Left ventricle myocardium inferior (tissue), 1 donor: ENCODE results near the gene RRP9. TPM values are rescaled to one million over a fixed set of nuclear protein-coding genes. Genes with fewer than 3 reads are reported as not detected.

Experiments
- DNase-seq: peaks from one replicate; pipeline ENCODE4 v3.0.0-alpha.2; 2020
- H3K27ac ChIP-seq: fragments of 200-600 bp; replicated peaks from 2 replicates; pipeline ENCODE4 v1.8.0; 2021
- H3K27me3 ChIP-seq: fragments of 200-600 bp; 2 replicates; pipeline ENCODE4 v1.8.0; 2021; ENCODE audit warnings: low read depth
- H3K36me3 ChIP-seq: fragments of 200-600 bp; 2 replicates; pipeline ENCODE4 v1.8.0; 2021
- H3K4me1 ChIP-seq: fragments of 200-600 bp; 2 replicates; pipeline ENCODE4 v1.8.0; 2021
- H3K4me3 ChIP-seq: fragments of 200-600 bp; 2 replicates; pipeline ENCODE4 v1.8.0; 2021; ENCODE audit warnings: mild to moderate bottlenecking, moderate library complexity
- H3K9me3 ChIP-seq: fragments of 200-600 bp; replicated peaks from 2 replicates; pipeline ENCODE4 v1.8.0; 2021
- intact Hi-C: fragments of 100-400 bp; cut with micrococcal nuclease; formaldehyde crosslinking; loops from one replicate; pipeline ENCODE4 v1.11.0; 2022
- total RNA-seq: library from RNA; stranded (reverse); fragmentation: NEBNext Ultra II Directional; extraction: Animal tissue kit (Norgen Biotek cat#: 25700); gene quantifications from one replicate; pipeline ENCODE4 v1.2.1, GENCODE V29; 2021
- TF ChIP-seq, protein P1 (sequence below): fragments of 200-600 bp; IDR thresholded peaks from 2 replicates; pipeline ENCODE4 v1.8.0; 2021; ENCODE audit warnings: antibody characterized with exemption, mild to moderate bottlenecking, borderline replicate concordance
- donor health status: DM: no; HTN: yes; CAD: no; lungs with severe emphysema.

RRP9 gene
- total RNA-seq, 1 donor from 2014 or later = 8.6 TPM

DNA sequence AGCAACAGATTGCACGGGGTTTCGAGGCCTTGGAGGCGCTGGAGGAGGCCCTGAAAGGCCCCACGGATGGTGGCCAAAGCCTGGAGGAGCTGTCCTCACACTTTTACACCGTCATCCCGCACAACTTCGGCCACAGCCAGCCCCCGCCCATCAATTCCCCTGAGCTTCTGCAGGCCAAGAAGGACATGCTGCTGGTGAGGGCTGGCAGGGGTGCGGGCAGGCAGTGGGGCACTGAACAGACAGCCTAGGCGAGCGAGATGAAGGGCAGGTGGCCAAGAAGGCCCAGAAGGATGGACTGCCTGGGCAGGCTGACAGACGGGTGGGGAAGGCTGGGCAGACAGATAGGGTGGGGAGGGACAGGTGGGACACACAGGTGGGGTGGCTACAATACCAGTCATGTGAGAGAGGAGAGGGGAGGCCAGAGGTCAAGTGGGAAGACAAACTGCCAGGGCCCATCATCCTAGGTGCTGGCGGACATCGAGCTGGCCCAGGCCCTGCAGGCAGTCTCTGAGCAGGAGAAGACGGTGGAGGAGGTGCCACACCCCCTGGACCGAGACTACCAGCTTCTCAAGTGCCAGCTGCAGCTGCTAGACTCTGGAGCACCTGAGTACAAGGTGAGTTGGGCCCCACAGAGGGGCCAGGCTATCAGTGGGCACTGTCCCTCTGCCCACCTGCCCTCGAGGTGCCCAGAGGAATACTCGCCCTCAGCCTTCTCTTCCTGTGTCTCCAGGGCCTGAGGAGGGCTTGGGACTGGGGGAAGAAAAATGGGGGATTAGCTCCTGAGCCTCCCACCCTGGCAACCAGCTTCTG lies 3.5 kb upstream of the RRP9 start:
- TF ChIP-seq, protein P1, sequence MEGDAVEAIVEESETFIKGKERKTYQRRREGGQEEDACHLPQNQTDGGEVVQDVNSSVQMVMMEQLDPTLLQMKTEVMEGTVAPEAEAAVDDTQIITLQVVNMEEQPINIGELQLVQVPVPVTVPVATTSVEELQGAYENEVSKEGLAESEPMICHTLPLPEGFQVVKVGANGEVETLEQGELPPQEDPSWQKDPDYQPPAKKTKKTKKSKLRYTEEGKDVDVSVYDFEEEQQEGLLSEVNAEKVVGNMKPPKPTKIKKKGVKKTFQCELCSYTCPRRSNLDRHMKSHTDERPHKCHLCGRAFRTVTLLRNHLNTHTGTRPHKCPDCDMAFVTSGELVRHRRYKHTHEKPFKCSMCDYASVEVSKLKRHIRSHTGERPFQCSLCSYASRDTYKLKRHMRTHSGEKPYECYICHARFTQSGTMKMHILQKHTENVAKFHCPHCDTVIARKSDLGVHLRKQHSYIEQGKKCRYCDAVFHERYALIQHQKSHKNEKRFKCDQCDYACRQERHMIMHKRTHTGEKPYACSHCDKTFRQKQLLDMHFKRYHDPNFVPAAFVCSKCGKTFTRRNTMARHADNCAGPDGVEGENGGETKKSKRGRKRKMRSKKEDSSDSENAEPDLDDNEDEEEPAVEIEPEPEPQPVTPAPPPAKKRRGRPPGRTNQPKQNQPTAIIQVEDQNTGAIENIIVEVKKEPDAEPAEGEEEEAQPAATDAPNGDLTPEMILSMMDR = no peak
- peaks cover 31% of the 10 kb centered on the region for H3K4me1 ChIP-seq
- no peak for DNase-seq
- peaks cover 38% of the 10 kb centered on the region for H3K36me3 ChIP-seq
- H3K27me3 ChIP-seq = no peaks in the 10 kb centered on the region
- no peak overlapping the region for H3K4me3 ChIP-seq
- intact Hi-C loops = no loop called here
- H3K9me3 ChIP-seq = no peaks in the 10 kb centered on the region
- H3K27ac ChIP-seq = no peak overlapping the region

DNA sequence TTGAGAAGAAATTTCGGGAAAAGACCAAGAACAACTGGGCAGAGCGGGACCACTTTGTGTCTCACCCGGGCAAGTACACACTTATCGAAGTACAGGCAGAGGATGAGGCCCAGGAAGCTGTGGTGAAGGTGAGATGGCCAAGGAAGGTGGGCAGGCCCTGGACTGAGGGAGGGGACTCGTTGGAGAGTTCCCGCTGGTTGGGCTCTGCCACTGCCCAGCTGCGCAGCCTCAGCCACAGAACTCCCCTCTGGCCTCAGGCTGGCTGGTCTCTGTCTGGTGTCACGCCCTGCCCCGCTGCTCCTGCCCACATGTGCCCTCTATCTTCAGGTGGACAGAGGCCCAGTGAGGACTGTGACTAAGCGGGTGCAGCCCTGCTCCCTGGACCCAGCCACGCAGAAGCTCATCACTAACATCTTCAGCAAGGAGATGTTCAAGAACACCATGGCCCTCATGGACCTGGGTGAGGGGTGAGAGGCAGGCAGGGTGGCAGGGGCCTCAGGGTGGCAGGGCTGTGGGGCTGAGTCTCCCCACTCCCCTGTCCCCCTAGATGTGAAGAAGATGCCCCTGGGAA lies 2.8 kb upstream of the RRP9 start:
- DNase-seq = no peak
- intact Hi-C loops = no loop called here

DNA sequence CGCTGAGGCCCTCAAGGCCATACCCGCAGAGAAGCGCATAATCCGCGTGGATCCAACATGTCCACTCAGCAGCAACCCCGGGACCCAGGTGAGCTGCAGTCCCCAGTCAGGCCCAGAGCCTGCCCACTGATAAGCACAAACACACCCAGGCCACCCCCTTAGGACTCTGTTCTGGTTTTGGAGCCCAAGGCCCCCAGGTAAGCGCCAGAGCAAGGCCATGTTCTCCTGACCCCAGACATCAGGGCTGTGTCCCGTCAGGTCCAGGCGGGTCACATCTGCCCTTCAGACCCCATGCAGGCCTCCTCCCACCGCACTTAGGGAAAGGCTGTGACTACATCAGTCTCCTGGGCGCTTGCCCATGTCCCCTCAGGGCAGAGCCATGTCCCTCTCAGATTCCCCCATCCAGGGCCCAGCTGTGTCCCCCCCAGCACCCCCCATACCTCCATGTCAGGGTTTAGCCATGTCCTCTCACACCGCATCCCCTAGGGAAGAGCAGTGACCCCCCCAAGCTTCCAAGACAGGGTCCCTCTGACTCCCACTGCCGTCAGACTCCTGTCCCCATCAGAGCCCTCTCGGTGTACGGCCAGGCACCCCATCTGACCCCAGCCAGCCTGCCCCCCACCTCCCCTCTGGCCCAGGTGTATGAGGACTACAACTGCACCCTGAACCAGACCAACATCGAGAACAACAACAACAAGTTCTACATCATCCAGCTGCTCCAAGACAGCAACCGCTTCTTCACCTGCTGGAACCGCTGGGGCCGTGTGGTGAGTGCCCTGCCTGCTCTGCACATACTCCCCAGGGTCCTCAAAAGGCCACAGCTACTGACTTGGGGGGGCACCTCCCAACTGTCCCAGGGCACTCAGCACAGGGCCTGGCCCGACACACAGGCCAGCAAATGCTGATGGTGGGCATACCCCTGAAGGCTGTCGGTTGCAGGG lies 2.0 kb upstream of the RRP9 start:
- TF ChIP-seq, protein P1 = no peak
- Histone ChIP-seq H3K27ac (peak overlapping the region; percentile 98), H3K36me3 (peaks cover 40% of the 10 kb centered on the region), H3K27me3 (no peaks in the 10 kb centered on the region), H3K9me3 (no peaks in the 10 kb centered on the region), H3K4me1 (peaks cover 36% of the 10 kb centered on the region), H3K4me3 (peak overlapping the region; percentile 82)
- intact Hi-C loops = no loop called here
- no peak for DNase-seq

More for the DNA sequence above, 2.8 kb upstream of the RRP9 start:
- Histone ChIP-seq H3K36me3 (peaks cover 35% of the 10 kb centered on the region), H3K27ac (no peak overlapping the region), H3K27me3 (no peaks in the 10 kb centered on the region), H3K9me3 (no peaks in the 10 kb centered on the region), H3K4me1 (peaks cover 36% of the 10 kb centered on the region), H3K4me3 (no peak overlapping the region)
- TF ChIP-seq, protein P1 = no peak

DNA sequence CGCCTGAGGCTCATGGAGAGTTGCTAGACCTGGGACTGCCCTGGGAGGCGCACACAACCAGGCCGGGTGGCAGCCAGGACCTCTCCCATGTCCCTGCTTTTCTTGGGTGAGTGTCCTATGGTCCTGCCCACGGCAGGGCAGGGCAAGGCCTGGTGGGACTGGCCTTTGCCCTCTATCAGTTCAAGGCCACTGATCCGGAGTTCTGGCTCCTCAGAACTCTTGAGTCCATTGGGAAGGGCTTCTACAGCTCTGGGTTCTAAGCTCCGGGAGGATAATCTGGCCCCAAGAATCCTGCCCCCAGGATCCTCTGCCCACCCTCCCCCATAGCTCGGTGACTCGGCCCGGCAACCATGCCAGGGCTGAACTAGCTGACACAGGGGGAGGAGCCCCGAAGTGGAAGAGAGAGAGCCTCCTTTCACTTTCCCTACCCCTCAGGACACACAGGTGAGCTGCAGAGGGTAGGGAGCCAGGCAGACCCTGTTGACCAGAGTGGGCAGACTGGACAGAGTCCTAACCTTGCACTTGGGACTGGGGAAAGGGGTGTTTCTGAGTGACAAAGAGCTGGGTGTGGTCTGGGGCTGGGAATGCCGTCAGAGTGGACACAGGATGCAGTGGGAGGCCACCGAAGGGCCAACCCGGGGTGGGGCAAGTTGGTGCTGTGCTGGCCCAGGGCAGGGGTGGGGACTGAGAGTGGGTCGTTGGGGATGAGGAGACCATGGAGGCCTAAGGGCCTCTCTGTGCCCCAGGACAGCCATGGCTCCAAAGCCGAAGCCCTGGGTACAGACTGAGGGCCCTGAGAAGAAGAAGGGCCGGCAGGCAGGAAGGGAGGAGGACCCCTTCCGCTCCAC lies 1.1 kb upstream of the RRP9 start:
- TF ChIP-seq, protein P1 = no peak
- Histone ChIP-seq H3K9me3 (no peaks in the 10 kb centered on the region), H3K36me3 (peaks cover 40% of the 10 kb centered on the region), H3K27ac (peak overlapping the region; percentile 98), H3K27me3 (no peaks in the 10 kb centered on the region), H3K4me1 (peaks cover 36% of the 10 kb centered on the region), H3K4me3 (peak overlapping the region; percentile 82)
- intact Hi-C loops = no loop called here
- DNase-seq = peak; percentile 54

DNA sequence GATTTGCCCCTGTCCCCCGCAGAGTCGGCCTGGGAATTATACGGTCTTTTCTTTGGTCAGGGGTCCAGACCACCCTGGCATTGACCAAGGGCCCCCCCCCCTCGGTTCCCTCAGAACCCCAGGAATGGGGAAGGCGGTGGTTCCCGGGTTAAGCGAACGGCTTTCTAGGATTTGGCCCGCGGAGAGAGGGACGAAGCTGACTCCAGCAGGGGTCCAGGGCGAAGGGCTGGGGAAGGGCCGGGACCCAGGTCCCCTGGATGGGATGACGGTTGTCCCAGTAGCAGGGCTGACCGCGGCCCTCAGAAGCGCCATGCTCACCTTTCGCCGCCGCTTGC lies 274 bp downstream of the RRP9 start:
- no peaks in the 10 kb centered on the region for H3K9me3 ChIP-seq
- no peaks in the 10 kb centered on the region for H3K27me3 ChIP-seq
- peaks cover 49% of the 10 kb centered on the region for H3K36me3 ChIP-seq
- TF ChIP-seq, protein P1 = no peak
- peak overlapping the region; percentile 74 for H3K27ac ChIP-seq
- peak overlapping the region; percentile 82 for H3K4me3 ChIP-seq
- no peak for DNase-seq
- intact Hi-C loops = no loop called here
- peaks cover 36% of the 10 kb centered on the region for H3K4me1 ChIP-seq
